NCI-H1930 (cell line): ENCODE data around the gene SLC27A6.
"Not testable (repeated sequence)": the region's sequence is repeated elsewhere in the genome, so short reads cannot be mapped to it uniquely, and the experiment has no call there.

ENCODE experiments used
- DNase-seq, 2 experiments: peaks; one replicate each; lab custom pipeline; 2025; lab: John Stamatoyannopoulos, UW

Gene SLC27A6

DNA sequence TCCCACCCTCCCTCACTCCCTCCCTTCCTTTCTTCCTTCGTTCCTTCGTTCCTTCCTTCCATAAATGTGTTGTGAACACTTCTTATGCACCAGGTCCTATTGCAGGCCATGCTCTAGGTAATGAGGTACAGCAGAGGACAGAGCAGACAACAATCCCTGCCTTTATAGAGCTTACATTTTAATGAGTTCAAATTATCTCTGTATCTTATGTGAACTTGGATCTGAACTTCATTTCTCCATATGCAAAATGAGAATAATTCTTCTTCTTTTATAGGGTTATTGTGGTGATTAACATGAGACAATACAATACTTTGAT is 37.2 kb downstream of the SLC27A6 start:
- DNase-seq = no peak

DNA sequence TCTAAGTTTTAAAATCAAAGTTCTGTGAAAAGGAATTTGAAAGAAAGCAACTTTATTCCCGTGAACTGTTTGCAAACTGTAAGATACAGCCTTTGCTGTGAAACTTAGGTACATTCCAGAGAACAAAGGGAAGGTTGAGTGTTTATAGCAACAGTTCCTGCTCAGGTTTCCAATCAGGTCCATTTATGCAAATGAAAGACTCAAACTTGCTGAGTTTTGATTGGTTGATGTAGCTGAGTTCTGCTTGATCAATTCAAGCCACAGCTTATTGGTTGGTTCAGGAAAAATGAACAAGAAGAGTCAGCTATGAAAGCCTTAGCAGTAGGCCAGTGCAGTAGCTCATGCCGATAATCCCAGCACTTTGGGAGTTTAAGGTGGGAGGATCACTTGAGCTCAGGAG is 37.9 kb downstream of the SLC27A6 start:
- DNase-seq = no peak

DNA sequence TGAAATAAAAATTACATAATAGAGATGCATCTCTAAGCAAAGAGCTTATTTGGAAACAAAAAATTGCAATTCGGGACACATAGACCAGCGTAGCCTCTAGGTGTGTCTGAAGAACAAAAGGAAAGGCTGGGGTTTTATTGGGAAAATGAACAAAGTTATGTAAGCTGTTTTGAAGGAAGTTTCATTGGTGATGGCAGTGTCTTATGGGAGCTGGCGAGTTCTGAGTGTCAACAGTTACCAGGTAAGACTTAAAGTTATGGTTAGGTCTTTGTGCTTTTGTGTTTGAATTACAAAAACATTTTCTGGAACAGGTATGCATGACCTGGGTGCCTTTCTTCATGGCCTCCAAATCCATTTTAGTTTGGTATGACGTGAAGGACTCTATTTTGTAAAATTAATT is 48.9 kb downstream of the SLC27A6 start:
- DNase-seq = no peak

DNA sequence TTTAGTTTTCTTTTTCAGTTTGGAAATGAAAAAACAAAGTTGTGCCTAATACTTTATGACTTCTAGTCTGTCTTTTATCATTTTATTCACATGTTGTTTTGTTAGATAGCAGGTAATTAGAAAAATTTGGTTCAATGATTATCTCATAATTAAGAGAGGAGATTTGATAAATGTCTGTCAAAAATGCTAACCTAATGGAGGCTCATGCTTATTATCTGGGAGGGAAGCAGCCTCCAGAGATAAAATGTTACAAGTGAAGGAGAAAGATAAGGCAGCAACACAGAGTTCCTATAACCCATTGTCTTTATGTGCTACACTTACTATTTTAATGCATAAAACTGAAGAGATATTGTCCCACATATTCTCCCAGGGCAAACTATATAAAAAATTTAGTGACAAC is 53.5 kb downstream of the SLC27A6 start:
- no peak for DNase-seq

DNA sequence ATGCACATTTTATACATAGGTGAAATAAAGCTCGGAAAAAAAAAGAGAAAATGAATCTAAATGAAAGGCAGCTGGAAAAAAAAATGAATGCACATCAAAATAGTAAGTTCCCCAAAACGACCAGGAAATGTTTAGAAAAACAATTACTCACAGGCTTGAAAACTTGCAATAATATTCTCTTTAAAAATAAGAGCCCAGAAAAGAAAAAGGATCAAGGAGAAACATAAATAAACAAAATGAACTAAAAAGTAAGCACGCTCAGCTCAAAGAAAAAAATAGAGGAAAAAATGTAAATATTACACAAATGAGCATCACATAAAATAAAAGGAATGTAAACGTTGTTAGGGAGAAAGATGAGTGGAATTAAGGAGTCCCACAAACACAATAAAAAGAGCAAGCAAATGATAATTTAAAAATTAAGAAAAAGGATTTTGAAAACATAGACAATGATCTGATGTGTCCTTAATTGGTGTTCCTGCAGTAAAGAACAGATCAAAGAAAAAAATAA is 54.2 kb downstream of the SLC27A6 start:
- DNase-seq = no peak

DNA sequence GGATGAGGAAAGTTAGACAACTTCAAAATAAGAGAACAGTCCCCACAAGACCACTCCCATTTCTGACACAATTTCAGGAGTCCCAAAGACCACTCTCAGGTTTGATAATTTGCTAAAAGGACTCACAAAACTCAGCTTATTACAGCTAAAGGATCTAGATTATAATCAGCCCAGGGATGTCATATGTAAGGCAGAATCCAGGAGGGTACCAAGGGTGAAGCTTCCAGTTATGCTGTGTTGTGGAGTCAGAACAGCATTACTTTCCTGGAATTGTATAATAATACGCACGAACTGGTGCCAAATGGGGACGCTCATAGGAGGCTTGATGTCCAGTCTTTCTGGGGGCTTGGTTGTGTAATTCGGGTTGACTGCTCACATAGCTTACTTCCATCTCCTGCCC is 55.4 kb downstream of the SLC27A6 start:
- no peak for DNase-seq

DNA sequence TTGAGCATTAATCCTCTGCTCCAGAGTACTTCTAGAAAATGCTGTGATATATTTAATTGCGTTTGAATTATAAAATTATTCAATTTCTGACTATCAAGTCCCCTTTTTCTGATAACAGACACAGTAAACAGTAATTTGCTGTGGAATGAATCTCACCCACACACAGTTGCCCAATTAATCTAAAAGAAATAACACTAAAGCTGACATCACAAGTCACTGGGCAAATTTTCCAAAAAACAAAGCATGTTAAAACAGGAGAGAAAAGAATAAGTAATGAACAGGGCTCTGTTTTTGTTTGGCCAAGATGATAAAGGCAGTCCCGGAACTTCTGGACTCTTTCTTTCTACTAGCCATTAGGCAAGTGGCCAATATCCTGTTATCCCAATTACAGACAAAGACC is 56.5 kb downstream of the SLC27A6 start:
- DNase-seq = no peak

DNA sequence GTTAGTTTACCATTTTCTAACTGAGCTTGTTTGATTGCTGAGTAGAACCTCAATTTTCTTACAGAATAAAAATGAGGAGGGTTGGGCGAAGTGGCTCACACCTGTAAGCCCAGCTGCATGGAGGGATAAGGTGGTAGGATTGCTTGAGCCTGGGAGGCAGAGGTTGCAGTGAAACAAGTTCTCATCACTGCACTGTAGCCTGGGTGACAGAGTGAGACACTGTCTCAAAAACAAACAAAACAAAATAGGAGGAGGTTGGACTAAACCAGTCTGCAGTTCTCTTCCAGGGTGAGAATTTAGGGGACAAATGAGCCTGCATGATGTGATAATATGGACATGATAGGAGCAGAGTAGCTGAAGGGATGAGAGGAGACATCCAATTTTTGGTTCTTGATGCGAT is 57.3 kb downstream of the SLC27A6 start:
- no peak for DNase-seq

DNA sequence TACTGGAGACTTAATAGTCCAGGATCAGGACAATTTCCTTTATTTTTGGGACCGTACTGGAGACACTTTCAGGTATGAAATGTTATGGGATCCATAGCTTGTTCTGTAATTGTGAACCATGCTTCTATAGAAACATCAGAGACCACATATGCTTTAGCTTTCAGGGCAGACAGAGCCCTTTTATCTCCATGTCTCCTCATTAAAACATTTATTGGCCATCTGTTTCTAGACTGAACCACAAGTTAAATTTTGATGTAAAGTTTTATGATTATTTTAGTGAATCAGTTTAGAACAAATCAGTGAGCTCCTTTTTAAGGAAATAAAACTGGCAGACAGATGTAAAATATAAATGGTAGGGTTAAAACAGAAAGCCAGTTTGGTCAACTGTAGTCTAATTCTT is 62.0 kb downstream of the SLC27A6 start:
- DNase-seq = no peak

DNA sequence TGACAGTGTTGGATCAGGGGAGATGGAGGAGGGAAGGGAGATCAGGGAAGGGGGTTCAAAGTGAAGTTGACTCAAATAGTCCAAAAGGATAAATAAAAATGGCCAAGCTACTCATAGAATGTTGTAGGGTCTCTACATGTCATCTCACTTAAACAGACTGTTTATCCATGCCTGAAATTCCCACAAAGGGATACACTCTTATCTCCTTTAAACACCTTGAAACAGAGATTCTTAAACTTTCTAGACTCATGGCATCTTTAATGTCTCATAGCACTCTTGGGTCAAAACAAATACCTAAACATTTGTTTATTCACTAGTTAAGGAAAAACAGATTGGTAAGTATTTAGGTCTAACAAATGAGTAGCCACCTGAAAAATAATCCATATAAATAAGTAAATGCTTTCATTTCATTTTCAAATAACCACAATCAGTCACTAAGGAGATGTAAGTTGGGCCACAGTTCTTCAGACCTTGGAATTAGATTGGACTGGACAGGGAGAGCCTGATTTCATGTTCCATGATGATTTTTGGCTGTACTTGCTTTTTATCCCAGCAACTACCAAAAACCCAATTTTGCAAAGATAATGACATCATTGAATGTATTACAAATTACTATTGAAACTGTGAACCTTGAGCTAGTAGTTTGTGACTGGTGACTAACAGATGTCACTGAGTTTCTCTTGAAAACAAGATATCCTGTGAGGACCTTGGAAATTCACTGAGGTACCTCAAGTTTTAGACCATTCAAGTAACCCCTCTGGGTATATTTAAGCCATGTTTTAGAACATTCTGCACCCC is 66.8 kb downstream of the SLC27A6 start:
- DNase-seq = no peak

DNA sequence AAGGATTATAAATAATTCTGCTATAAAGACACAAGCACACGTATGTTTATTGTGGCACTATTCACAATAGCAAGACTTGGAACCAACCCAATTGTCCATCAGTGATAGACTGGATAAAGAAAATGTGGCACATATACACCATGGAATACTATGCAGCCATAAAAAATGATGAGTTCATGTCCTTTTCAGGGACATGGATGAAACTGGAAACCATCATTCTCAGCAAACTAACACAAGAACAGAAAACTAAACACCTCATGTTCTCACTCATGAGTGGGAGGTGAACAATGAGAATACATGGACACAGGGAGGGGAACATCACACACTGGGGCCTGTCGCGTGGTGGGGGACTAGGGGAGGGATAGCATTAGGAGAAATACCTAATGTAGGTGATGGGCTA is 71.0 kb downstream of the SLC27A6 start:
- DNase-seq = not testable (repeated sequence)

DNA sequence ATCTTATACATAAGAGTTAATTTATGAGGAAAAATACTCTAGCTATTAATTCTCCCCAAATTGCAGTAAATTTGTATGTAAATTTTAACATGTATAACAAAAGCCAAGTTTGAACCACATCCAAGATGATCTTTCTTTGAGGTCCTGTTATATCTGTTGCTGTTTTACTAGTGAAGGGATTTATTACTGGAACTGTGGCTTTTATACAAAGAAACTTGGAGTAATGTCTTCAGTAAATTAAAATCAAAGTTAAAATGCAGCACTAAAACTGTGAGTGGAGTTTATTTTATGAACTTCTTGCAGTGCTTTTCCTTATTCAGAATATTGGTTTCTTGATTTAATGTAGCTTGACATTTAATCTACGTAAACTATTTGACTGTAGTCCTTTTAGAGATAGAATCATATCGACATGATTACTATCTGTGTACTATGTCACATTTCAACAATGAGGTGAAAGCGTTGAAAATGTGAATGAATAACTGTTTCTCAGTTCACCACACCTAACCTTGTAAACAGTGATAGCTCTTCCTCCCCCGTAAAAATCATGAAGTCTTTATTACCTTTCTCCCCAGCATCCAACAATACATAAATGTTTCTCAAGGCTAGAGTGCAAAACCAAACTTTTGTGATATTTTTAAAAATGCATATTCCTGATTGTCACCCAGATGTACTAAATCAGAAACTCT is 76.1 kb downstream of the SLC27A6 start:
- no peak for DNase-seq

DNA sequence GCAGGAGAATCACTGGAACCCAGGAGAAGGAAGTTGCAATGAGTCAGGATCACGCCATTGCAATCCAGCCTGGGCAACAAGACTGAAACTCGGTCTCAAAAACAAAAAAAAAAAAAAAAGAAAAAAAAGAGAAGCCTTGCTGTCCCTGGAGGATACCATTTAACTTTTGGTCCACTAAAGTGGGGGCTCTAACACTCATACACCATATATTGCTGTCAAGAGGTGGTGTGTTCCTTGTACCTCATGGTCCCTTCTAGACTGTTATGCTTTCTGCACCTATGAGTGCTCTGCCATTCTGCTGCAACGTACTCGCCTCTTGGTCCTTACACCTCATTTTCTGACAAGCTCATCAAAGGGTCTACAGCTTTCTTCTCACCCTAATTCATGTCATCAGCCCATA is 77.0 kb downstream of the SLC27A6 start:
- no peak for DNase-seq

DNA sequence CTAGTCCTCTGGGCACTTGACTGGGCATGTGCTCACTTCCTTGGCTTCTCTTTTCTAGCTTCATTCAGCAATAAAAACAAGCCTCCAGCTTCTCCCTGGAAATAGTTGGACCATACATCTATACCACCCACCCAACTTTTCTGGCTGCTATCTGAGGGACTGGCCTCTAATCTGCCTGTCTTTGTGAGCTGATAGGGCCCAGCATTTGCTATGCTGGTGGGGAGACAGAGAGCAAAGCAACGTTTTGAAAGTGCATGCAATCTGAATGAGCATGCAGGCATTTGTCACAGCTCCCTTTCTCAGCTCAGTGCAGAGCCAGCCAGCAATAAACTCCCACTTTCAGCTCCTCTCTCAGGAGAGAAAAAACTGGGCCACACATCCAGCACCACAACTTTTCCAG is 78.6 kb downstream of the SLC27A6 start:
- no peak for DNase-seq

DNA sequence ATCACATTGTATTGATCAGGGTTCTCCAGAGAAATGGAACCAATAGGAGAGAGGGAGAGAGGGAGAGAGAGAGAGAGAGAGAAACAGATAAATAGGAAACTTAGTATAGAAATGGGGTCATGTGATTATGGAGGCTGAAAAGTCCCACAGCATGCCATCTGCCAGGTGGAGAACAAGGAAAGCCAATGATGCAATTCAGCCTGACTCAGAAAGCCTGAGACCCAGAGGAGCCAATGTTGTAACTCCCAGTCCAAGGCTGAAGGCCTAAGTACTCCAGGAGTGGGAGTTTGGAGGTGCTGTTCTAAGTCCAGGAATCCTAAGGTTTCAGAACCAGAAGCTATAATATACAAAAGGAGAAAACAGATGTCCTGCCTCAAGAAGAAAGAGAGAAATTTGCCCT is 80.9 kb downstream of the SLC27A6 start:
- no peak for DNase-seq

DNA sequence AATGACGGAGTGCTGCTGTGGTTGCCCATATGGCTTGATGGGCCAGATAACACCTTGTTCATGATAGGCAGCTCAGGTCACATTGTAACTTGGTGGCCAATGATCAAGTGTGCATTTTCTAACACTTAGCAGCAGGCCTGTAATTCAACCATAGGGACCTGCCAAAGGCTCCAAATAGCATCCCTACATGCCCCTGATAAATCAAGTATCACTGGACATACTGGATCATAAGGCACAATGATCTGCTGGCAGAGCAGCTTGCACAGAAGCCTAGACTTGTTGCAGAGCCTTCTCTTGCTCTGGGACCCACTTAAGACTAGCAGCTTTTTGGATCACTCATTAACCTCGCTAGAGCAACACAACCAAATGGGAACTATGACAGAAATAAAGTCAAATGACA is 83.2 kb downstream of the SLC27A6 start:
- no peak for DNase-seq

DNA sequence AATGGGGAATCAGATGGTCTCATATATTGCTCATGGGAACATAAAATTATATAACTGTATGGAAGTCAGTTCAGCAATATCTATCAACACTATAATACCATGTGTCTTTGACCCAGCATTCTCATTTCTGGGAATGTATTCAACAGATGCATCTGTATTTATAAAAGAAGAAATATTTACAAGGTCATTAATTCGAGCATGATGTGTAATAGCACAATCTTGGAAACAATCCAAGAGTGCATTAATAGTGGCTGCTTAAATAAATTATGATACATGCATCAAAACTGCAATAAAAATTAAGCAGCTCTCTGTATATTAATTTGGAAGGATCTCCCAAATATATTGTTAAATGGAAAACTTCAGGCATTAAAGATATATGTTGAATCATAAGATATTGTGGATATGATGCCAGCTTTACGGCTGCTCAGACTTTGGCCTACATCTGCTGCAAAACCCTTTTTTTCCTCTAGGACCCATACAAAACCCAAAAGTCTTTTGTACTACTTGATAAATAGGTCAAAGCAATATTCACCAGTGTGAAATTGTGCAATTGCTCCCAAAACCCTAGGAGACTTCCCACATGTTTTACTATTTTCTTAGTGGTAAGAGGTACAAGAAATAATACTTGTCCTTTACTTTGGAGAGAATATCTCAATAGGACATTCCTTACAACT is 84.0 kb downstream of the SLC27A6 start:
- DNase-seq = no peak

DNA sequence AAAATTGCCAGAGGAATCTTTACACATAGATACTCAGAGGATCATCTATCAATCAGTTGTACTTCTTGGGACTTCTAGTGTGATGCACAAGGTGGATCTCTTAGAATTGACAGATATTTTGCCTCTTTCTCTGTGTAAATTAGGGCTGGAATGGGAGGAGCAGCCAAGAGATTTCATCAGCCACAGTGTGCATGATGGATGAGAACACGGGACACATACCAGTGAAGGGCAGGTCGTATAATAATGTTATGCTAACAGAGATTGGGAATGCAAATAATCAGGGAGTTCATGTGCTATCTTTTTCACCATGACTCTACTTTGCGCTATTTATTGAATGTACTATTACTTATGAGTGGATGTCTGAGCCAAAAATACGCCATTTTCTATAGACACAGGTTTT is 86.0 kb downstream of the SLC27A6 start:
- DNase-seq = no peak

DNA sequence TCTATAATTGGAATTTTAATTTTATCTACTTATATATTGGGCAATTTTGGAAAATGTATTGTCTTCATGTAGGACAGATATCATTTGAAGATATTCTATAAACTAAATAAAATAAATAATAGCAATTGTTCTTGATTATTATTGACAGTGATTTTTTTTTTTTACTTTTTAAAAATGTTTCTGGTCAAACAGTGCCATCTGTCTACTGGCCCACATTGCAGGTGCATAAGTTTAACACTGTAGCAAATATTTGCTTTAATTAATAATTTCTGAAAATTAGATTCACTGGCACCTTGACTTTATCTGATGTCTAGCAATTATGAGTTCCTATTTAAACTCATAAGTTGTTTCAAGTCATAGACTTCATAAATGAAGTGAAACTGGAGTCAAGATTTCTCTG is 88.2 kb downstream of the SLC27A6 start:
- no peak for DNase-seq

DNA sequence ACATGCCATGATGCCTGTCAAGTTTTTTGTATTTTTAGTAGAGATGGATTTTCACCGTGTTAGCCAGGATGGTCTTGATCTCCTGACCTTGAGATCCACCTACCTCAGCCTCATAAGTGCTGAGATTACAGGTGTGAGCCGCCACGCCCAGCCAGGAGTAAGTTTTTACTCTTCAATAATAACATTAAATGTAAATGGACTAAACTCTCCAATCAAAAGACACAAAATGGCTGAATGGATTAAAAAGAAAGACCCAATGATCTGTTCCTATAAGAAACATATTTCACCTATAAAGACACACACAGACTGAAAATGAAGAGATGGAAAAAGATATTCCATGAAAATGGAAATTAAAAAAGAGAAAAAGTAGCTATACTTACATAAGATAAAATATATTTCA is 92.0 kb downstream of the SLC27A6 start:
- DNase-seq = no peak

DNA sequence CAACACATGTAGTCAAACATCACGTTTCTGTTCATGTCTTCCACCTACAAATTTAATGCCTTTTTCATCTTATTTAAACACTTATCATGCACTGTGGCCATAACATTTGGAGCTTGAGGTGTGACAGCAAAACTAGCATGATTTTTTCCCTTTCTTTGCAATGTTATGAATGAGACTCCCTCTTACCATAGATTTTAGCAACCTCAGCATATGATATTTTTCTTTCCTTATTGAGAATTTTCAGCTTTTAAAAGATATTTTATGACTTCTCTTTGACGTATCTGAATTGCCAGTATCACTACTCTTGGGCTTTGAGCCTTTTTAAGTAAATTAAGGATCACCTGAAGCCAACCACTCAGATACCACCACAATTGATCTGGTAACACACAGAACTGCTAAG is 96.6 kb downstream of the SLC27A6 start:
- DNase-seq = no peak

DNA sequence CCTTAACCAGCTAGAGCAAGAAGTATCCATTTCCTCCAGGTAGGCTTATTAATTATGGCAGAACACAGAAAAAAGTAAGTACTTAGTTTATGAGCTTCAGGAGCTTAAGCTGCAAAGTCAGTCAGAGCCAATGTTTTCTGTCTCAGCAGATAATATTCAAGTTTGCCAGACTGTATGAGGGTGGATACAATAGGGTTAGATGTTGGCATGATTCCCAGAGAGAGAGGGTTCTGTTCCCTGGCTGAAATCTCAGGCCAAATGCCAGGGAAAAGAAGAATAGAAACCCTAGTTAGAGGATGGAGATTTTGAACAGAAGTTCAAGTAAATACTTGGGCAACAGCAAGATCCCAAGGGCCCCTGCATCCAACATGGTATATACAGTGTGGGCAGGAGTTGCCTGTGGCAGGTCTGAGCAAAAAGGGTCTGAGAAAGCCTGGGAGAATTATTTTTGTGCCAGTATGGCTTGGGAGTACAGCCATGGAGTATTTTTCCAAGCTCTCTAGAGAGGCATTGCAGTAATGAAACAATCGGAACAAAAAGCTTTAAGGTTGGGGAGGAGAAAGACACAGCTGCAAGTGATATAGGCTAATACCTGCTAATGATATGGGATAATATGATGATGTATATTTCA is 98.3 kb downstream of the SLC27A6 start:
- no peak for DNase-seq

DNA sequence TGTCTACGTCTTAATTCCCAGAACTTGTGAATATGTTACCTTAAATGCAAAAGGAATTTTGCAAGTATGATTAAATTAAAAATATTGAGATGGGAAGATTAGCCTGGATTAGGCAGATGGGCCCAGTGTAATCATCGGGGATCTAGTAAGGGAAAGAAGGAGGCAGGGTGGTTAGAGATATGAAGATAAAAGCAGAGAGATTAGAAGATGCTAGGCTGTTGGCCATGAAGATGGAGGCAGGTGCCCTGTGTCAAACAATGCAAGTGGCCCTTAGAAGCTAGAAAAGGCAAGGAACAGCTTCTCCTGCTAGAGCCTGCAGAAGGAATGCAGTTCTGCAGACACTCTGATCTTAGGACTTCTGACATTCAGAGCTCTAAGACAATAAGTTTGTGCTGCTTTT is 100.4 kb downstream of the SLC27A6 start:
- DNase-seq = no peak
